IMR-90 (cell line): ENCODE measurements around the gene IDH3G. TPM values are rescaled to one million over a fixed set of nuclear protein-coding genes. Genes with fewer than 3 reads are reported as not detected.

Experiments
- ATAC-seq: fragments of 200-7000 bp; cut with Tn5 transposase; 2 replicates; pipeline ENCODE4 v1.9.1; 2020; ENCODE audit warnings: low read depth, mild to moderate bottlenecking, moderate library complexity
- BruUV-seq: library from RNA; stranded (reverse); fragments of 400-500 nt; replicated peaks from 2 replicates; lab custom pipeline; 2021; lab: Mats Ljungman, UMichigan
- CTCF ChIA-PET: fragments of 300-600 bp; formaldehyde crosslinking; extraction: SDS; loops from one replicate; lab custom pipeline; 2021; ENCODE audit warnings: antibody characterized with exemption; lab: Yijun Ruan, JAX
- POLR2A ChIA-PET: fragments of 300-600 bp; sonication (Branson Sonifier 250); formaldehyde crosslinking; loops from one replicate; lab custom pipeline; 2022; ENCODE audit warnings: antibody characterized with exemption; ENCODE audit not compliant: unreplicated experiment; lab: Charles Lee
- DNase-seq: peaks from one replicate; pipeline ENCODE4 v3.0.0; 2013
- H2AFZ ChIP-seq: replicated peaks from 2 replicates; pipeline ENCODE3; 2013; ENCODE audit warnings: low read length, mild to moderate bottlenecking; ENCODE audit not compliant: poor library complexity
- H2AK5ac ChIP-seq: 2 replicates; pipeline ENCODE4 v1.6.1; 2013; ENCODE audit warnings: low read depth, low read length, inconsistent platforms
- H2AK9ac ChIP-seq: replicated peaks from 2 replicates; pipeline ENCODE3; 2013; ENCODE audit warnings: mild to moderate bottlenecking, low read depth, low read length, moderate library complexity; ENCODE audit not compliant: poor library complexity
- H2BK120ac ChIP-seq: 2 replicates; pipeline ENCODE4 v1.6.1; 2013; ENCODE audit warnings: low read depth, low read length, inconsistent platforms
- H2BK15ac ChIP-seq: 3 replicates; pipeline ENCODE4 v1.6.1; 2013; ENCODE audit warnings: low read depth, low read length, inconsistent platforms
- H2BK20ac ChIP-seq: 2 replicates; pipeline ENCODE4 v1.6.1; 2013; ENCODE audit warnings: low read depth, mild to moderate bottlenecking, inconsistent platforms, low read length, moderate library complexity
- H2BK5ac ChIP-seq: 2 replicates; pipeline ENCODE4 v1.6.1; 2013; ENCODE audit warnings: mild to moderate bottlenecking, low read depth, low read length, inconsistent platforms; ENCODE audit not compliant: poor library complexity, severe bottlenecking
- H3K14ac ChIP-seq: replicated peaks from 2 replicates; pipeline ENCODE4 v1.6.1; 2013; ENCODE audit warnings: low read depth, low read length, inconsistent platforms
- H3K18ac ChIP-seq: 2 replicates; pipeline ENCODE4 v1.6.1; 2013; ENCODE audit warnings: low read depth, low read length, control low read depth
- H3K23ac ChIP-seq: 2 replicates; pipeline ENCODE4 v1.6.1; 2013; ENCODE audit warnings: low read depth, low read length, inconsistent platforms
- H3K27ac ChIP-seq: 2 replicates; pipeline ENCODE4 v1.5.1; 2013; ENCODE audit warnings: mild to moderate bottlenecking, control low read depth, low read length; ENCODE audit not compliant: insufficient read depth
- H3K27me3 ChIP-seq: 2 replicates; pipeline ENCODE4 v1.6.1; 2013; ENCODE audit warnings: low read length; ENCODE audit not compliant: control insufficient read depth, insufficient read depth
- H3K36me3 ChIP-seq: 2 replicates; pipeline ENCODE4 v1.6.1; 2013; ENCODE audit warnings: low read length, mixed read lengths; ENCODE audit not compliant: control insufficient read depth, insufficient read depth
- H3K4ac ChIP-seq: 2 replicates; pipeline ENCODE4 v1.6.1; 2013; ENCODE audit warnings: low read depth, low read length, inconsistent platforms
- H3K4me1 ChIP-seq: 2 replicates; pipeline ENCODE4 v1.6.1; 2013; ENCODE audit warnings: low read length, mixed read lengths; ENCODE audit not compliant: control insufficient read depth, insufficient read depth
- H3K4me2 ChIP-seq: 2 replicates; pipeline ENCODE4 v1.6.1; 2013; ENCODE audit warnings: low read depth, mild to moderate bottlenecking, control low read depth, low read length, moderate library complexity
- H3K4me3 ChIP-seq: 2 replicates; pipeline ENCODE4 v1.5.1; 2013; ENCODE audit warnings: low read depth, mild to moderate bottlenecking, control low read depth, low read length, moderate library complexity; ENCODE audit not compliant: insufficient read depth
- H3K56ac ChIP-seq: 2 replicates; pipeline ENCODE4 v1.6.1; 2013; ENCODE audit warnings: low read length, inconsistent platforms; ENCODE audit not compliant: insufficient read depth; ENCODE audit errors: extremely low read depth
- H3K79me1 ChIP-seq, 2 experiments: 2 replicates each; pipeline ENCODE4 v1.6.1; 2013; ENCODE audit warnings: low read length in 2 of 2, inconsistent platforms in 1 of 2, low read depth in 1 of 2
- H3K9ac ChIP-seq: 2 replicates; pipeline ENCODE4 v1.6.1; 2013; ENCODE audit warnings: low read depth, low read length, control low read depth
- H3K9me1 ChIP-seq: 2 replicates; pipeline ENCODE4 v1.6.1; 2013; ENCODE audit warnings: low read length, inconsistent platforms; ENCODE audit not compliant: insufficient read depth
- H3K9me3 ChIP-seq: 2 replicates; pipeline ENCODE4 v1.6.1; 2013; ENCODE audit warnings: low read length; ENCODE audit not compliant: control insufficient read depth, insufficient read depth
- H4K20me1 ChIP-seq: 2 replicates; pipeline ENCODE4 v1.6.1; 2013; ENCODE audit warnings: low read length, inconsistent platforms; ENCODE audit not compliant: insufficient read depth
- H4K5ac ChIP-seq: 2 replicates; pipeline ENCODE4 v1.6.1; 2013; ENCODE audit warnings: mild to moderate bottlenecking, low read depth, low read length, control low read depth
- H4K8ac ChIP-seq, 2 experiments: 2 replicates each; pipeline ENCODE4 v1.6.1; 2013; ENCODE audit warnings: low read depth in 2 of 2, low read length in 2 of 2, control low read depth in 1 of 2, inconsistent platforms in 1 of 2
- H4K91ac ChIP-seq: 2 replicates; pipeline ENCODE4 v1.6.1; 2013; ENCODE audit warnings: low read depth, low read length, inconsistent platforms; ENCODE audit not compliant: insufficient read depth
- POLR2A ChIP-seq: IDR thresholded peaks from 2 replicates; pipeline ENCODE4 v1.6.1; 2012; ENCODE audit warnings: mild to moderate bottlenecking, low read depth, low read length
- RFX5 ChIP-seq: IDR thresholded peaks from 2 replicates; pipeline ENCODE4 v1.8.0; 2012; ENCODE audit warnings: low read depth, mild to moderate bottlenecking, low read length, moderate library complexity
- SMC3 ChIP-seq: fragments of 150-350 bp; IDR thresholded peaks from 2 replicates; pipeline ENCODE4 v1.6.1; 2016; ENCODE audit warnings: low read depth, mild to moderate bottlenecking, antibody characterized with exemption, low read length, moderate library complexity
- WGBS, 2 experiments: methylation state at CpG; one replicate each; pipeline versions ENCODE4 v1.1.5 to v1.1.7; 2013; ENCODE audit warnings: missing lambda C conversion rate in 2 of 2; ENCODE audit not compliant: insufficient read length in 1 of 2; ENCODE audit errors: extremely low coverage in 2 of 2; 5-methylcytosine and 5-hydroxymethylcytosine counted together
- dilution Hi-C: fragments of 300-500 bp; cut with HindIII; formaldehyde crosslinking; loops from one replicate; pipeline ENCODE4 v1.14.3; 2018; ENCODE audit warnings: low sequenced_read_pairs; ENCODE audit not compliant: unreplicated experiment
- in situ Hi-C: fragments of 300-500 bp; cut with MboI; formaldehyde crosslinking; loops from 3 replicates; pipeline ENCODE4 v1.14.3; 2019; ENCODE audit warnings: low sequenced_read_pairs, inconsistent platforms, mixed read lengths
- intact Hi-C: fragments of 100-400 bp; cut with micrococcal nuclease; formaldehyde crosslinking; loops from 2 replicates; pipeline ENCODE4 v1.10.0; 2022
- polyA plus RNA-seq, 3 experiments: library from polyadenylated mRNA; depleted of rRNA; stranded (reverse); fragments of >200 nt; gene quantifications; 2 replicates each; pipeline ENCODE4 v1.2.3, GENCODE V29; 2012; ENCODE audit warnings: low replicate concordance in 1 of 3
- total RNA-seq: library from RNA; depleted of rRNA; stranded (reverse); fragments of >200 nt; gene quantifications from 2 replicates; pipeline ENCODE4 v1.2.3, GENCODE V29; 2012

IDH3G gene
- total and polyA plus RNA-seq, 2 of the 4 experiments (the other 2 are of a cell fraction) = 79.4 to 85.7 TPM

GRCh38 chrX:153792368-153792767 lies 1.8 kb downstream of the IDH3G start:
- TF ChIP-seq POLR2A (no peak), RFX5 (no peak), SMC3 (no peak)
- intact Hi-C loops = loop anchor here (5.0 kb wide), 1 partner anchor 135 kb away; the partner anchor contains the start of gene ARHGAP4
- Histone ChIP-seq H3K36me3 (peaks cover 17% of the 10 kb centered on the region; the same call in 1 of the 2 replicates), H2AK9ac (no peak overlapping the region), H2AFZ (no peak overlapping the region), H3K4ac (no peak overlapping the region), H3K4me2 (no peak overlapping the region), H3K79me1 (peaks cover 4 to 41% of the 10 kb centered on the region in 2 experiments), H2BK120ac (no peak overlapping the region), H3K27ac (no peak overlapping the region), H3K27me3 (no peaks in the 10 kb centered on the region), H2BK5ac (no peak overlapping the region), H2BK20ac (no peak overlapping the region), H3K56ac (no peak overlapping the region), H3K9me3 (no peaks in the 10 kb centered on the region; the same call in 1 of the 2 replicates), H4K8ac (no peak overlapping the region), H3K14ac (no peak overlapping the region), H2BK15ac (no peak overlapping the region), H4K5ac (no peak overlapping the region), H3K23ac (no peak overlapping the region), H3K4me3 (no peak overlapping the region), H4K20me1 (0 out of 2 replicates have a peak, but pooled peaks cover 6% of the 10 kb centered on the region), H3K9ac (no peak overlapping the region), H3K4me1 (peaks cover 4% of the 10 kb centered on the region; the same call in 1 of the 2 replicates), H3K18ac (no peak overlapping the region), H3K9me1 (peaks cover 6% of the 10 kb centered on the region; the same call in 1 of the 2 replicates), H4K91ac (no peak overlapping the region), H2AK5ac (peak overlapping the region; percentile 13)
- 88% methylated on average over 3 of the region's 6 CpGs; no CpG with 5 or more reads in 1 of the 2 experiments for WGBS, 2 experiments
- no peak for DNase-seq
- ChIA-PET CTCF (no interaction called here), POLR2A (no interaction called here)
- in situ Hi-C loops = no loop called here
- no TSS peak for BruUV-seq
- dilution Hi-C loops = no loop called here
- no peak for ATAC-seq
